Measurements from ENCODE around the gene TLK1.
"Not testable (repeated sequence)": the region's sequence is repeated elsewhere in the genome, so short reads cannot be mapped to it uniquely, and the experiment has no call there.

Gene TLK1

GRCh38 chr2:171143670-171144062 lies 17.0 kb downstream of the TLK1 start:
- DNase-seq (ENCODE audit: low read depth, low spot score) = no peak

GRCh38 chr2:171142398-171142797 lies 18.3 kb downstream of the TLK1 start:
- no peak for DNase-seq (ENCODE audit: low read depth, low spot score)

DNA sequence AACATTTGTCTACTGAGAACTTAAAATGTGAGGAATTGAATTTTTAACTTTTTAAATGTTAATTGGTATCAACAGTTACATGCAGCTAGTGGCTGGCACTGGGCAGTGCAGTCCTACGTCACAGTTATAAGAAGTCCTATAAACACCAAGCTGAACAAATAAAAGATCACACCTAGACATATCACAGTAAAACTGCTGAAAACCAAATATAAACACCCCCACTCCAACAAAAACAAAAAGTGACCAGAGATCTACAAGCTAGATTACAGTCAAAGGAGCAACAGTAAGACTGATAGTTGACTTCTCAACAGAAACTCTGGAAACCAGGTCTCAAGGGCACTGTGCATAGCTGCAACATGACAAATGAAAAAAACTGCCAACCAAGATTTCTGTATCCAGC lies 19.4 kb downstream of the TLK1 start:
- DNase-seq (ENCODE audit: low read depth, low spot score) = no peak

- peak; percentile 67 for DNase-seq (ENCODE audit: low read depth, low spot score)
Observed at GRCh38 chr2:171139860-171140259, 20.8 kb downstream of the TLK1 start.

- DNase-seq (ENCODE audit: low read depth, low spot score) = no peak
Observed at GRCh38 chr2:171136024-171136423, 24.7 kb downstream of the TLK1 start.

DNA sequence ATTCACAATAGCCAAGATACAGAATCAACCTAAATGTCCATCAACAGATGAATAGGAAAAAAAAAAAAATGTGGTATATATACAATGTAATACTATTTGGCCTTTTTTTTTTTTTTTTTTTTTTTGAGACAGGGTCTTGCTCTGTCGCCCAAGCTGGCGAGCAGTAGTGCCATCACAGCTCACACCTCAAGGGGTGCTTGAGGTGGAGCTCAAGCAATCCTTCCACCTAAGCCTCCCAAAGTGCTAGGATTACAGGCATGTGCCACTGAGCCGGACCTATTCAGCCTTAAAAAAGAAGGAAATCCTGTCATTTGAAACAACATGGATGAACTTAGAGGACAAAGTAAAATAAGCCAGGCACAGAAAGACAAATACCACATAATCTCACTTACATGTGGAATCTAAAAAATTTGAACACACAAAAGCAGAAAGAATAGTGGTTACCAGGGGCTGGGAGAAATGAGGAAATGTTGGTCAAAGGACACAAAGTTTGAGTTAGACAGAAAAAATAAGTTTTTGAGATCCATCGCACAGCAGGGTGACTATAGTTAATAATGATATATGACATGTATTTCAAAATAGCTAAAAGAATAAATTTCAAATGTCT lies 26.0 kb downstream of the TLK1 start:
- DNase-seq (ENCODE audit: low read depth, low spot score) = no peak

- no peak for DNase-seq (ENCODE audit: low read depth, low spot score)
Observed at GRCh38 chr2:171132086-171132485, 28.6 kb downstream of the TLK1 start.

- DNase-seq (ENCODE audit: low read depth, low spot score) = no peak
Observed at GRCh38 chr2:171128461-171128860, 32.2 kb downstream of the TLK1 start.

- DNase-seq (ENCODE audit: low read depth, low spot score) = no peak
Observed at GRCh38 chr2:171124541-171124940, 36.2 kb downstream of the TLK1 start.

DNA sequence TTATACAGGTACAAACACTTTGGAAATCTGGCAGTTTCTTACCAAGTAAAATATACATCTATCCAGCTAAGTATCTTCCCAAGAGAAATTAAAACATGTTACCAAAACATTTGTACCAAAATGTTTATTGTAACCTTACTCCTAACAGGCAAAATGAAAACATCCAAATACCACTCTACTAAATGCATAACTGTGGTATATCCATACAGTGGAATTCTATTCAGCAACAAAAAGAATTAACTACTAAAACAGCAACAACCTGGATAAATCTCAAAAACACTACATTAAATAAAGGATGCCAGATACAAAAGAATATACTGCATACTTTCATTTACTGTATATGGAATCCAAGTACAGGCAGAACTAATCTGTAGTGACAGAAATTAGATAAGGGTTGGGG lies 51.1 kb downstream of the TLK1 start:
- DNase-seq (ENCODE audit: low read depth, low spot score) = no peak

GRCh38 chr2:171109020-171109419 lies 51.7 kb downstream of the TLK1 start:
- no peak for DNase-seq (ENCODE audit: low read depth, low spot score)

GRCh38 chr2:171107803-171108202 lies 52.9 kb downstream of the TLK1 start:
- DNase-seq (ENCODE audit: low read depth, low spot score) = no peak

DNA sequence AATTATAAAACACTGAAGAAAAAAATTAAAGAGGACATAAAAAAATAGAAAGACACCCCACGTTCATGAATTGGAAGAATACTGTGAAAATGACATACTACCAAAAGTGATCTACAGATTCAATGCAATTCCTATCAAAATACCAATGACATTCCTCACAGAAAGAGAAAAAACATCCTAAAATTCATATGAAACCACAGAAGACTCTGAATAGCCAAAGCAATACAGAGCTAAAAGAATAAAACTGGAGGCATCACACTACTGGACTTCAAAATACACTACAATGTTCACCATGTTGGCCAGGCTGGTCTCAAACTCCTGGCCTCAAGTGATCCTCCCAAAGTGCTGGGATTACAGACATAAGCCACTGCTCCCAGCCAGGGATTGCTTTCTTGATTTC lies 56.3 kb downstream of the TLK1 start:
- no peak for DNase-seq (ENCODE audit: low read depth, low spot score)

DNA sequence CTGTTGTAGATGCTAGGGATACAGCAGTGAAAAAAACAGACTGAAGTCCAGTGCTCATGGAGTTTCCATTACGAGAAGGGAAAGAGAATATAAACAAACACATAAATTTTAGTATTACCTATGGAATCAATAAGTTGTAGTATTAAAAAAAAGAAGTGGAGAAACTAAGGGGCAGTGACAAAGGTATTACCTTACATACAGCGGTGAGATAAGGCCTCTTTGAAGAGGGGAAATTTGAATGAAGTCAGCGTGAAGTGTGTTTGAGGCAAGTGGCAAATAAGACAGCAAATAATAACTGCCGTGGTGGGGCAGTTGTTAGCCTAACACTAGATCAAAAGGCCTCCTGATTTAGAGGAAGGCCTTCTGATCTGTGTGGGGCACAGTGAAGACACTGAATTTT lies 57.9 kb downstream of the TLK1 start:
- no peak for DNase-seq (ENCODE audit: low read depth, low spot score)

DNA sequence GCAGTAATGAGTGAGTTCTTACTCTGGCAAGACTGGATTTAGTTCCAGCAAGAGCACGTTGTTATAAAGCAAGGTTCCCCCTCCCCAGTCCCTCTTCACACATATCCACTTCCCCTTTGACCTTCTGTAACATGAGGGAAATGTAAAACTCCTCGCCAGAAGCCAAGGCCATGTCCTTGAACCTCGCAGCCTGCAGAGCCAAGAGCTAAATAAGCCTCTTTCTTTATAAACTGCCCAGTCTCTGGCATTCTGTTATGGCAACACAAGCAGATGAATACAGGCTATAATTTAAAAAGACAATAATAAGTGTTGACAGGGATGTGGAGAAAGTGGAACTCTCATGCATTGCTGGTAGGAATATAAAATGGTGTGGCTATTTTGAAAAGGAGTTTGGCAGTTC lies 60.3 kb downstream of the TLK1 start:
- DNase-seq (ENCODE audit: low read depth, low spot score) = no peak

GRCh38 chr2:171098607-171099006 lies 62.1 kb downstream of the TLK1 start:
- DNase-seq (ENCODE audit: low read depth, low spot score) = no peak

DNA sequence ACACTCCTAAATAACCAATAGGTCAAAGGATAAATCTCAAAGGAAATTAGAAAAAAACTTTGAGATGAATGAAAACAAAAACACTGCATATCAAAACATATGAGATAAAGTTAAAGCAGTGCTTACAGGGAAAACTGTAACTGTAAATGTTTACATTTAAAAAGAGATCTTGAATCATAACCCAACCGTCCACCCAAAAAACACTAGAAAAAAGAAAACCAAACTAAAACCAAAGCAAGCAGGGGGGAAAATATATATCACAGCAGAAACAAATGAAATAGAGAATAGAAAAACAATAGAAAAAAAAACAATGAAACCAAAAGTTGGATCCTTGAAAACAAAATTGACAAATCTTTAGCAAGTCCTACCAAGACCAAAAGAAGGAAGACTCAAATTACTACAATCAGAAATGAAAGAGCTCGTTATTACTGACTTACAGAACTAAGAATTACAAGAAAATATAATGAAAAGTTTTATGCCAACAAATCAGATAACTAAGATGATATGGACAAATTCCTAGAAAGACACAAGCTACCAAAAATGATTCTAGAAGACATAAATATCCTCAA lies 65.6 kb downstream of the TLK1 start:
- DNase-seq (ENCODE audit: low read depth, low spot score) = no peak

- not testable (repeated sequence) for DNase-seq (ENCODE audit: low read depth, low spot score)
Observed at GRCh38 chr2:171091517-171091916, 69.2 kb downstream of the TLK1 start.

- DNase-seq (ENCODE audit: low read depth, low spot score) = no peak
Observed at GRCh38 chr2:171089489-171089888, 71.2 kb downstream of the TLK1 start.

DNA sequence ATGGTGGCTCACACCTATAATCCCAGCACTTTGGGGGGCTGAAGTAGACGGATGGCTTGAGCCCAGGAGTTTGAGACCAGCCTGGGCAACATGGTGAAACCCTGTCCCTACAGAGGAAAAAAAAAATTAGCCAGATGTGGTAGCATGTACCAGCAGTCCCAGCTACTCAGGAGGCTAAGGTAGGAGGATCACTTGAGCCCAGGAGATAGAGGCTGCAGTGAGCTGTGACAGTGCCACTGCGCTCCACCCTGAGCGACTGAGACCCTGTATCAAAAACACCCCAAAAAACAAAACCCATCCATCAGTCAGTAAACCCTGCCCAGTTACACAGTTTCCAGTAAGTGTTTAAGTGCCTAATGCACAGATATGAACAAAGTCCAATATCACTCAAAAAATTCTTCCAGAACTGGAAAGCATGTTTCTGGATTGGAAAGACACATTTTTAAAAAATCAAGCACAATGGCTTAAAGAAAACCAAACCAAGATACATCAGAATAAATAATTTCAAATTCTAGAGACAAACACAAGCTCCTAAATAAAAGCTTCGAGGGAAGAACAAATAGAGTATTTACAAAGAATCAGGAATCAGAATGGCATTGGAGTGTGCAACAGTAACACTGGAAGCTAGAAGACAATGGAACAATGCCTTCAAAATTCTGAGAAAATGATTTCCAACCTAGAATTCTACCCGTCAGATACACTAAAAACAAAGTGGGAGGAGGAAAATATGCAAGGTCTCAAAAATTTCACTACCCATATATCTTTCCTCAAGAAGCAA lies 72.4 kb downstream of the TLK1 start:
- no peak for DNase-seq (ENCODE audit: low read depth, low spot score)

GRCh38 chr2:171087547-171087946 lies 73.1 kb downstream of the TLK1 start:
- DNase-seq (ENCODE audit: low read depth, low spot score) = no peak

GRCh38 chr2:171086352-171087290 lies 74.1 kb downstream of the TLK1 start:
- peak; percentile 51 for DNase-seq (ENCODE audit: low read depth, low spot score)
